ENCODE data around the gene SIVA1. TPM values are rescaled to one million over a fixed set of nuclear protein-coding genes. Genes with fewer than 3 reads are reported as not detected.

Gene SIVA1
- total and polyA plus RNA-seq, 2 donors = 39.9 to 280 TPM

GRCh38 chr14:104734601-104734990 is 18.4 kb upstream of the SIVA1 start:
- 95% methylated on average over 9 of the region's 9 CpGs for WGBS
- no peak for DNase-seq (ENCODE audit: extremely low spot score)
- H3K27ac ChIP-seq (ENCODE audit: low read depth) = no peak overlapping the region
- H3K36me3 ChIP-seq (ENCODE audit: insufficient read depth) = no peaks in the 10 kb centered on the region
- H3K4me1 ChIP-seq (ENCODE audit: insufficient read depth) = peaks cover 6% of the 10 kb centered on the region
- no peak overlapping the region for H3K4me3 ChIP-seq (ENCODE audit: low read depth, low read length)

DNA sequence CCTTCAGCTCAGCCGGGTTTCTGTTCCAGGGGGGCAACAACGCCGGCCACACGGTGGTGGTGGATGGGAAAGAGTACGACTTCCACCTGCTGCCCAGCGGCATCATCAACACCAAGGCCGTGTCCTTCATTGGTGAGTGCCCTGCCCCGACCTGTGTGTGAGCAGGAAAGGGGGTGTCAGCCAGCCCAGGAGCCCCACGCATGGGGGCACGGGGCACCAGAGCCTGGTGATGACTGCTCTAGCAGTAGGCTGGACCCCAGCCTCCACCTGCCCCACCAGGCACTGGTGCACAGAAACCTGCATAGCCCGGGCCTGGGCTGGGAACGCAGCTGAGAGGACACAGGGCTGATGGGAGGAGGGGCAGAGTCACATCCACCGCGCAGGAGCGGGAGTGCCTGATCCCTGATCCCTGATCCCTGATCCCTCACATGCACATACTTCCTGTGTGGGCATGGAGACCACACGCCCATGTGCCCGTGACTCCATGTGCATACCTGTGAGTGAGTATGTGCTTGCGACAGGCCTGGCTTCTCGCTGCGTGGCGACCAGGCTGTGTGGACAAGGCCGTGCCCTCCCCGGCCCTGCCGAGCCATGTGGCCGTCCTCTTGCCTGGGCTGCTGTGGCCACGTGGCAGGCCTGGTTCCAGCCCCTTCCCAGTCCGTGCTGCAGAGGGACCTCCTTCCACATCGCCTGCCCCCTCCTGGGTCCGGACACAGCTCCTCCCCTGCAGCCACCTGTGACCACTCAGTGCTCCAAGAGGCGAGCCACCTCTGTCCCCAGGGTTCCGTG is 17.8 kb upstream of the SIVA1 start:
- no peaks in the 10 kb centered on the region for H3K36me3 ChIP-seq (ENCODE audit: insufficient read depth)
- DNase-seq (ENCODE audit: extremely low spot score) = no peak
- H3K4me1 ChIP-seq (ENCODE audit: insufficient read depth) = peaks cover 6% of the 10 kb centered on the region
- no peak overlapping the region for H3K4me3 ChIP-seq (ENCODE audit: low read depth, low read length)
- WGBS = 82% methylated on average over 31 of the region's 31 CpGs
- peak overlapping the region; percentile 87 for H3K27ac ChIP-seq (ENCODE audit: low read depth)

DNA sequence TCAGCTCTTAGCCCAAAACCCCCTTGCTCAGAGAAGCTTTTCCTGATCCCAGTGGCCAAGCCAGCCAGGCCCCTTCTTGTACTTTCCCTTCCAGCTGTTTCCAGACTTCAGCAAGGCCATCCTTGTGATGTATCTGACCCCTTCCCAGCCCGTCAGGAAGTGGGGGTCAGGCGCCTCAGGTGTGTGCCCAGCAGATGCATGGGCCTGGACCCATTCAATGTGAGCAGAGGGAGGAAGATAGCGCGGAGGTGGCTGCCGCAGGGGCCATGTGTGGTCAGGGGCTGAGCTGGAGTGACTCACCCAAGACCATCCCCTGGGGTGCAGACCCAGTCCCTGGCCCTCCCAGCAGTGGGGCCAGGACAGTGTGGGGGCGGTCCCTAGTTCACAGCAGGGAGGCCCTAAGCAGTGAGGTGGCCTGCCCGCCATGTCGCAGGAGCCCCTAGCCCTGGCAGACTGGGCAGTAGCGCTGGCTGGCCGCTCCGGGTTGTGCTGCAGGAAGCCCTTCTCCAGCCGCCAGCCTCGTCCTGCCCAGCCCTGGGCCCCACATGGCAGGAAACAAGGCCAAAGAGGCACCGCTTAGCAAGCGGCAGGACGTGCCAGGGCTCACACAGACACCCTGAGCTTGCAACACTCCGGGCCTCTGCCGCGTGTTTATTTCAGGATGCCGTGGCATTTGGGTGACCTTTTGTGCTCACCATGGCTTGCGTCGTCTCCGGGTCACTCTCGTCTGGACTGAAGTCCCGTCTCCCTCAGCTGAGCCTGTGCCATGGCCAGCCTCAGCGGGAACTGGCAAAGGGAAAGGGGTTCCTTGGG is 16.9 kb upstream of the SIVA1 start:
- DNase-seq (ENCODE audit: extremely low spot score) = no peak
- peaks cover 6% of the 10 kb centered on the region for H3K4me1 ChIP-seq (ENCODE audit: insufficient read depth)
- WGBS = 42% methylated on average over 26 of the region's 26 CpGs
- H3K36me3 ChIP-seq (ENCODE audit: insufficient read depth) = no peaks in the 10 kb centered on the region
- H3K27ac ChIP-seq (ENCODE audit: low read depth) = peak overlapping the region; percentile 87
- no peak overlapping the region for H3K4me3 ChIP-seq (ENCODE audit: low read depth, low read length)

- no peaks in the 10 kb centered on the region for H3K36me3 ChIP-seq (ENCODE audit: insufficient read depth)
- no peak for DNase-seq (ENCODE audit: extremely low spot score)
- no peak overlapping the region for H3K4me3 ChIP-seq (ENCODE audit: low read depth, low read length)
- peaks cover 6% of the 10 kb centered on the region for H3K4me1 ChIP-seq (ENCODE audit: insufficient read depth)
- no peak overlapping the region for H3K27ac ChIP-seq (ENCODE audit: low read depth)
- 95% methylated on average over 18 of the region's 18 CpGs for WGBS
Measured at GRCh38 chr14:104738375-104739019, 14.4 kb upstream of the SIVA1 start.

DNA sequence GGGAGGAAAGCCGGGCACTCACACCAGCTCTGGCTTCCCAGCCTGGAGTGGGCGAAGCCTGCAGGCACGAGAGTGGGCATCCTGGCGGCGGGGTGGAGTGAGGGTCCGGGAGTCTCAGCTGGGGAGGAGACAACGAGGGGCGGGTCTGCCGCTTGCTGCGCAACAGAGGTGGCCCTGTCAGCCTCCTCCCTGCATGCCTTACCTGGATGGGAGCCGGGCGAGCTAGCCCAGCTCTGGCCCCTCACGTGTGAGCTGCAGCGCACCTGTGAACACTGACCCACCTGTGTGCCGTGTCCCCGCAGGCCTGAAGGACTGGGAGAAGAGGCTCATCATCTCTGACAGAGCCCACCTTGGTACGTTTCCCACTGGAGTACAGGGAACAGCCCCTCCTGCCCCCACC is 13.9 kb upstream of the SIVA1 start:
- no peaks in the 10 kb centered on the region for H3K36me3 ChIP-seq (ENCODE audit: insufficient read depth)
- no peak overlapping the region for H3K4me3 ChIP-seq (ENCODE audit: low read depth, low read length)
- no peak overlapping the region for H3K27ac ChIP-seq (ENCODE audit: low read depth)
- no peak for DNase-seq (ENCODE audit: extremely low spot score)
- H3K4me1 ChIP-seq (ENCODE audit: insufficient read depth) = peaks cover 6% of the 10 kb centered on the region
- 95% methylated on average over 17 of the region's 17 CpGs for WGBS

- 89% methylated on average over 29 of the region's 29 CpGs for WGBS
- Histone ChIP-seq H3K27ac (ENCODE audit: low read depth) (no peak overlapping the region), H3K4me1 (ENCODE audit: insufficient read depth) (peaks cover 6% of the 10 kb centered on the region), H3K36me3 (ENCODE audit: insufficient read depth) (no peaks in the 10 kb centered on the region), H3K4me3 (ENCODE audit: low read depth, low read length) (no peak overlapping the region)
- DNase-seq (ENCODE audit: extremely low spot score) = no peak
Measured at GRCh38 chr14:104739546-104740516, 13.1 kb upstream of the SIVA1 start.

GRCh38 chr14:104741108-104741802 is 11.7 kb upstream of the SIVA1 start:
- no peak for DNase-seq (ENCODE audit: extremely low spot score)
- Histone ChIP-seq H3K36me3 (ENCODE audit: insufficient read depth) (no peaks in the 10 kb centered on the region), H3K4me1 (ENCODE audit: insufficient read depth) (peaks cover 6% of the 10 kb centered on the region), H3K27ac (ENCODE audit: low read depth) (no peak overlapping the region), H3K4me3 (ENCODE audit: low read depth, low read length) (no peak overlapping the region)
- 91% methylated on average over 29 of the region's 29 CpGs for WGBS

DNA sequence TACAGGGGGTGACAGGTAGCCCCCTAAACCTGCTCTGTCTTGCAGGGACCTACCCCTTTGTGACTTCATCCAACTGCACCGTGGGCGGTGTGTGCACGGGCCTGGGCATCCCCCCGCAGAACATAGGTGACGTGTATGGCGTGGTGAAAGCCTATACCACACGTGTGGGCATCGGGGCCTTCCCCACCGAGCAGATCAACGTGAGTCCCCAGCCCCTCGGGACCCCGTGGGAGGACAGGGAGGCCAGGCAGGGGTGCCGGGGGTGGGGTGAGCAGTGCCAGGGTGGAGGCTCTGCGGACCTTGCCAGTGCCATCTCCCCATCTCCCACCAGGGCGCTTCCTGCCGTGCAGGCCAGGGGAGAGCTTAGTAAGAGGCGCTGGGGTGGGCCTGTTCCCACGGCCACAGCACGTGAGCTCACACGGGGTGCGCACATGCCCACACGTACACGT is 11.1 kb upstream of the SIVA1 start:
- H3K4me3 ChIP-seq (ENCODE audit: low read depth, low read length) = no peak overlapping the region
- 92% methylated on average over 23 of the region's 23 CpGs for WGBS
- no peak overlapping the region for H3K27ac ChIP-seq (ENCODE audit: low read depth)
- no peaks in the 10 kb centered on the region for H3K36me3 ChIP-seq (ENCODE audit: insufficient read depth)
- peaks cover 6% of the 10 kb centered on the region for H3K4me1 ChIP-seq (ENCODE audit: insufficient read depth)
- DNase-seq (ENCODE audit: extremely low spot score) = no peak

- H3K27ac ChIP-seq (ENCODE audit: low read depth) = no peak overlapping the region
- WGBS = 92% methylated on average over 32 of the region's 32 CpGs
- H3K4me1 ChIP-seq (ENCODE audit: insufficient read depth) = peaks cover 6% of the 10 kb centered on the region
- no peak overlapping the region for H3K4me3 ChIP-seq (ENCODE audit: low read depth, low read length)
- H3K36me3 ChIP-seq (ENCODE audit: insufficient read depth) = no peaks in the 10 kb centered on the region
- DNase-seq (ENCODE audit: extremely low spot score) = no peak
Measured at GRCh38 chr14:104742586-104743455, 10.1 kb upstream of the SIVA1 start.

GRCh38 chr14:104743461-104744380 is 9.2 kb upstream of the SIVA1 start:
- WGBS = 87% methylated on average over 28 of the region's 28 CpGs
- no peak for DNase-seq (ENCODE audit: extremely low spot score)
- Histone ChIP-seq H3K36me3 (ENCODE audit: insufficient read depth) (no peaks in the 10 kb centered on the region), H3K27ac (ENCODE audit: low read depth) (no peak overlapping the region), H3K4me3 (ENCODE audit: low read depth, low read length) (no peak overlapping the region), H3K4me1 (ENCODE audit: insufficient read depth) (peaks cover 6% of the 10 kb centered on the region)

DNA sequence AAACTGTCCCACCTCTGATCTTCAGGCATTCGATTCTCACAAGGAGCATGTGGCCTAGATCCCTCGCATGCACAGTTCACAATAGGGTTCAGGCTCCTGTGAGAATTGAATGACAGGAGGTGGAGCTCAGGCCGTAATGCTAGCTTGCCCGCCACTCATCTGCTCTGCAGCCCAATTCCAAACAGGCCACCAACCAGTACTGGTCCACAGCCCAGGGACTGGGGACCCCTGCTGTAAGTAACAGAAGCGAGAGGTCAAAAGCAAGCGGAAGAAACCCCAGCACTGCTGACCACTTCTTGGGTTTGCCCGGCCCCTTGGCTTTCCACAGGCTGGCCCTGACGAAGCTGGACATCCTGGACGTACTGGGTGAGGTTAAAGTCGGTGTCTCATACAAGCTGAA is 8.5 kb upstream of the SIVA1 start:
- WGBS = 96% methylated on average over 10 of the region's 10 CpGs
- H3K36me3 ChIP-seq (ENCODE audit: insufficient read depth) = no peaks in the 10 kb centered on the region
- DNase-seq (ENCODE audit: extremely low spot score) = no peak
- peaks cover 6% of the 10 kb centered on the region for H3K4me1 ChIP-seq (ENCODE audit: insufficient read depth)
- H3K4me3 ChIP-seq (ENCODE audit: low read depth, low read length) = no peak overlapping the region
- H3K27ac ChIP-seq (ENCODE audit: low read depth) = no peak overlapping the region

Measured in urinary bladder (tissue), 4 donors.